ENCODE measurements around the gene MUC5B. TPM values are rescaled to one million over a fixed set of nuclear protein-coding genes. Genes with fewer than 3 reads are reported as not detected.
"Not testable (repeated sequence)": the region's sequence is repeated elsewhere in the genome, so short reads cannot be mapped to it uniquely, and the experiment has no call there.

MUC5B gene
- total RNA-seq, 2 experiments from 2014 or later, result not detected

GRCh38 chr11:1265480-1265879 lies 42.6 kb downstream of the MUC5B start:
- H3K4me3 Mint-ChIP-seq; DNase-seq; H3K27me3 Mint-ChIP-seq; ATAC-seq; H3K9me3 Mint-ChIP-seq (ENCODE audit: low read depth); H3K27ac Mint-ChIP-seq; CTCF ChIA-PET; H3K36me3 Mint-ChIP-seq: not testable (repeated sequence)
- H3K4me1 Mint-ChIP-seq, result peaks cover 12% of the 10 kb centered on the region

- H3K36me3 Mint-ChIP-seq; ATAC-seq; H3K4me3 Mint-ChIP-seq; H3K27ac Mint-ChIP-seq; DNase-seq; H3K27me3 Mint-ChIP-seq; CTCF ChIA-PET; H3K9me3 Mint-ChIP-seq (ENCODE audit: low read depth): not testable (repeated sequence)
- H3K4me1 Mint-ChIP-seq, result peaks cover 12% of the 10 kb centered on the region
Observed at GRCh38 chr11:1266976-1267375, 44.1 kb downstream of the MUC5B start.

GRCh38 chr11:1267441-1268100 lies 44.7 kb downstream of the MUC5B start:
- Mint-ChIP-seq H3K9me3 (ENCODE audit: low read depth) (peaks cover 9% of the 10 kb centered on the region), H3K4me3 (no peak overlapping the region), H3K27me3 (no peaks in the 10 kb centered on the region), H3K4me1 (peaks cover 11% of the 10 kb centered on the region), H3K27ac (no peak overlapping the region), H3K36me3 (peaks cover 6% of the 10 kb centered on the region)
- CTCF ChIA-PET, result no interaction called here
- DNase-seq (no peak), ATAC-seq (no peak)

GRCh38 chr11:1269957-1270356 lies 47.1 kb downstream of the MUC5B start:
- no peaks in the 10 kb centered on the region for H3K27me3 Mint-ChIP-seq
- no peak overlapping the region for H3K4me3 Mint-ChIP-seq
- H3K36me3 Mint-ChIP-seq, result peaks cover 2% of the 10 kb centered on the region
- no peak overlapping the region for H3K27ac Mint-ChIP-seq
- peaks cover 3% of the 10 kb centered on the region for H3K9me3 Mint-ChIP-seq (ENCODE audit: low read depth)
- ATAC-seq (no peak), DNase-seq (no peak)
- CTCF ChIA-PET, result interaction anchor here (1.4 kb wide), 1 partner anchor 39 kb away, joined by 3 read pairs; the partner anchor contains the start of gene TOLLIP
- H3K4me1 Mint-ChIP-seq, result no peaks in the 10 kb centered on the region

- no peaks in the 10 kb centered on the region for H3K27me3 Mint-ChIP-seq
- H3K4me3 Mint-ChIP-seq, result no peak overlapping the region
- peaks cover 2% of the 10 kb centered on the region for H3K36me3 Mint-ChIP-seq
- H3K9me3 Mint-ChIP-seq (ENCODE audit: low read depth), result no peaks in the 10 kb centered on the region
- no peak overlapping the region for H3K27ac Mint-ChIP-seq
- DNase-seq, result no peak
- no peak for ATAC-seq
- CTCF ChIA-PET, result no interaction called here
- H3K4me1 Mint-ChIP-seq, result no peaks in the 10 kb centered on the region
Observed at GRCh38 chr11:1270476-1270875, 47.6 kb downstream of the MUC5B start.

- CTCF ChIA-PET, result no interaction called here
- Mint-ChIP-seq H3K9me3 (ENCODE audit: low read depth) (no peaks in the 10 kb centered on the region), H3K27me3 (no peaks in the 10 kb centered on the region), H3K4me1 (no peaks in the 10 kb centered on the region), H3K27ac (no peak overlapping the region), H3K36me3 (peaks cover 2% of the 10 kb centered on the region), H3K4me3 (no peak overlapping the region)
- no peak for ATAC-seq
- DNase-seq, result no peak
Observed at GRCh38 chr11:1271002-1271401, 48.1 kb downstream of the MUC5B start.

- Mint-ChIP-seq H3K4me1 (no peaks in the 10 kb centered on the region), H3K27ac (no peak overlapping the region), H3K9me3 (ENCODE audit: low read depth) (no peaks in the 10 kb centered on the region), H3K4me3 (no peak overlapping the region), H3K36me3 (no peaks in the 10 kb centered on the region), H3K27me3 (no peaks in the 10 kb centered on the region)
- CTCF ChIA-PET, result no interaction called here
- ATAC-seq (no peak), DNase-seq (no peak)
Observed at GRCh38 chr11:1271406-1271805, 48.5 kb downstream of the MUC5B start.

GRCh38 chr11:1271927-1272326 lies 49.1 kb downstream of the MUC5B start:
- no peak for DNase-seq
- H3K4me3 Mint-ChIP-seq, result no peak overlapping the region
- no peak overlapping the region for H3K27ac Mint-ChIP-seq
- CTCF ChIA-PET, result no interaction called here
- no peak for ATAC-seq
- no peaks in the 10 kb centered on the region for H3K9me3 Mint-ChIP-seq (ENCODE audit: low read depth)
- H3K27me3 Mint-ChIP-seq, result no peaks in the 10 kb centered on the region
- H3K36me3 Mint-ChIP-seq, result no peaks in the 10 kb centered on the region
- no peaks in the 10 kb centered on the region for H3K4me1 Mint-ChIP-seq

- H3K4me1 Mint-ChIP-seq, result no peaks in the 10 kb centered on the region
- H3K27ac Mint-ChIP-seq, result no peak overlapping the region
- H3K4me3 Mint-ChIP-seq, result no peak overlapping the region
- ATAC-seq, result no peak
- CTCF ChIA-PET, result no interaction called here
- no peaks in the 10 kb centered on the region for H3K36me3 Mint-ChIP-seq
- no peaks in the 10 kb centered on the region for H3K27me3 Mint-ChIP-seq
- DNase-seq, result no peak
- no peaks in the 10 kb centered on the region for H3K9me3 Mint-ChIP-seq (ENCODE audit: low read depth)
Observed at GRCh38 chr11:1272531-1272930, 49.7 kb downstream of the MUC5B start.

GRCh38 chr11:1274501-1274900 lies 51.6 kb downstream of the MUC5B start:
- CTCF ChIA-PET, result no interaction called here
- no peak overlapping the region for H3K27ac Mint-ChIP-seq
- DNase-seq, result no peak
- H3K27me3 Mint-ChIP-seq, result no peaks in the 10 kb centered on the region
- no peaks in the 10 kb centered on the region for H3K4me1 Mint-ChIP-seq
- no peaks in the 10 kb centered on the region for H3K9me3 Mint-ChIP-seq (ENCODE audit: low read depth)
- H3K4me3 Mint-ChIP-seq, result no peak overlapping the region
- no peaks in the 10 kb centered on the region for H3K36me3 Mint-ChIP-seq
- no peak for ATAC-seq

- ATAC-seq (no peak), DNase-seq (no peak)
- Mint-ChIP-seq H3K27me3 (no peaks in the 10 kb centered on the region), H3K9me3 (ENCODE audit: low read depth) (no peaks in the 10 kb centered on the region), H3K36me3 (no peaks in the 10 kb centered on the region), H3K27ac (no peak overlapping the region), H3K4me3 (no peak overlapping the region), H3K4me1 (no peaks in the 10 kb centered on the region)
- CTCF ChIA-PET, result no interaction called here
Observed at GRCh38 chr11:1275021-1275420, 52.2 kb downstream of the MUC5B start.

- CTCF ChIA-PET, result no interaction called here
- no peaks in the 10 kb centered on the region for H3K27me3 Mint-ChIP-seq
- no peaks in the 10 kb centered on the region for H3K9me3 Mint-ChIP-seq (ENCODE audit: low read depth)
- no peak overlapping the region for H3K4me3 Mint-ChIP-seq
- DNase-seq (no peak), ATAC-seq (no peak)
- H3K36me3 Mint-ChIP-seq, result no peaks in the 10 kb centered on the region
- no peaks in the 10 kb centered on the region for H3K4me1 Mint-ChIP-seq
- no peak overlapping the region for H3K27ac Mint-ChIP-seq
Observed at GRCh38 chr11:1276041-1276790, 53.4 kb downstream of the MUC5B start.

- Mint-ChIP-seq H3K9me3 (ENCODE audit: low read depth) (no peaks in the 10 kb centered on the region), H3K27ac (no peak overlapping the region), H3K4me3 (no peak overlapping the region), H3K4me1 (no peaks in the 10 kb centered on the region), H3K36me3 (no peaks in the 10 kb centered on the region), H3K27me3 (no peaks in the 10 kb centered on the region)
- CTCF ChIA-PET, result no interaction called here
- no peak for ATAC-seq
- no peak for DNase-seq
Observed at GRCh38 chr11:1276866-1277615, 54.2 kb downstream of the MUC5B start.

Measured in activated CD8-positive, alpha-beta memory T cell treated with anti-CD3 and anti-CD28 coated beads, Interleukin-2, amount 10 ng/mL, durations not matched to agents 7 days and 5 days (primary cell).